Tibial artery (tissue), 4 donors: Measurements from ENCODE around the gene SYN1.

Experiments used
- DNase-seq, 2 donors: peaks; one replicate each; pipeline ENCODE4 v3.0.0-alpha.2; 2019
- H3K27ac ChIP-seq, 2 donors: fragments of 200-600 bp; sonication (generic) in 1 of 2; 1 replicate in 1 of 2; 2 replicates in 1 of 2; pipeline ENCODE4 v1.5.1; 2018 to 2019; ENCODE audit warnings: mild to moderate bottlenecking in 1 of 2
- H3K27me3 ChIP-seq, 2 donors: fragments of 200-600 bp; sonication (generic) in 1 of 2; one replicate each; pipeline versions ENCODE4 v1.5.1 to v1.6.0; 2016 to 2019
- H3K36me3 ChIP-seq, 3 donors: fragments of 200-600 bp; sonication (generic) in 2 of 3; one replicate each; pipeline ENCODE4 v1.5.1; 2016 to 2019; ENCODE audit warnings: mild to moderate bottlenecking in 2 of 3
- H3K4me1 ChIP-seq, 4 donors: fragments of 200-600 bp; sonication (generic) in 2 of 4; 1 replicate in 3 of 4; 2 replicates in 1 of 4; pipeline ENCODE4 v1.5.1; 2016 to 2019
- H3K4me3 ChIP-seq, 2 donors: fragments of 200-600 bp; sonication (generic) in 1 of 2; 1 replicate in 1 of 2; 2 replicates in 1 of 2; pipeline ENCODE4 v1.5.1; 2018 to 2019; ENCODE audit warnings: mild to moderate bottlenecking in 2 of 2
- H3K9me3 ChIP-seq, 3 donors: fragments of 200-600 bp; sonication (generic) in 1 of 3; one replicate each; pipeline ENCODE4 v1.5.1; 2016 to 2019
- CTCF ChIP-seq, 2 experiments: fragments of 200-600 bp in 1 of 2; fragments of 450-650 bp in 1 of 2; IDR thresholded peaks; one replicate each; pipeline ENCODE4 v1.5.1; 2017 to 2019; ENCODE audit warnings: antibody characterized with exemption in 2 of 2, mild to moderate bottlenecking in 1 of 2, moderate library complexity in 1 of 2
- intact Hi-C: fragments of 100-400 bp; cut with DNase I; formaldehyde crosslinking; loops from one replicate; pipeline ENCODE4 v1.15.0; 2023; ENCODE audit warnings: low total_unique reads

SYN1 gene

GRCh38 chrX:47658684-47659420 is 39.2 kb upstream of the SYN1 start, which contains the start of gene UXT:
TSS of gene UXT (minus strand) at chrX:47659180. CDS start at chrX:47658927, 253 bp downstream.
- DNase-seq, result peak; percentile 90 to 96
- H3K27ac ChIP-seq, result peak within 1 kb of the TSS; percentile 93
- H3K9me3 ChIP-seq, result no peaks in the 10 kb centered on the region
- no peak for TF ChIP-seq CTCF (IDR thresholded peaks at IDR 0.05)
- H3K4me3 ChIP-seq, result peak within 1 kb of the TSS; percentile 65 to 67
- intact Hi-C loops, result no loop called here
- peaks cover 10 to 36% (median 12%) of the 10 kb centered on the region in 3 donors for H3K36me3 ChIP-seq
- peaks cover 0 to 10% (median 4%) of the 10 kb centered on the region in 4 donors for H3K4me1 ChIP-seq
- no peaks in the 10 kb centered on the region for H3K27me3 ChIP-seq

GRCh38 chrX:47658301-47658683 is 38.6 kb upstream of the SYN1 start:
- H3K9me3 ChIP-seq, result no peaks in the 10 kb centered on the region
- no peak for TF ChIP-seq CTCF (IDR thresholded peaks at IDR 0.05)
- peaks cover 10 to 42% (median 12%) of the 10 kb centered on the region in 3 donors for H3K36me3 ChIP-seq
- H3K4me1 ChIP-seq, result peaks cover 0 to 10% (median 4%) of the 10 kb centered on the region in 4 donors
- H3K27me3 ChIP-seq, result no peaks in the 10 kb centered on the region
- peak overlapping the region; percentile 65 to 67 for H3K4me3 ChIP-seq
- intact Hi-C loops, result no loop called here
- H3K27ac ChIP-seq, result peak overlapping the region; percentile 93
- no peak for DNase-seq

GRCh38 chrX:47651043-47651905 is 31.6 kb upstream of the SYN1 start:
- Histone ChIP-seq H3K4me1 (peaks cover 0 to 24% (median 11%) of the 10 kb centered on the region in 4 donors), H3K9me3 (no peaks in the 10 kb centered on the region), H3K27ac (peak overlapping the region; percentile 76 to 90), H3K36me3 (peaks cover 4 to 30% (median 5%) of the 10 kb centered on the region in 3 donors), H3K27me3 (no peaks in the 10 kb centered on the region), H3K4me3 (peak overlapping the region; percentile 38 to 81)
- no peak for TF ChIP-seq CTCF (IDR thresholded peaks at IDR 0.05)
- no peak for DNase-seq
- intact Hi-C loops, result no loop called here

GRCh38 chrX:47650164-47651042 is 30.7 kb upstream of the SYN1 start, which contains the start of gene ELK1:
TSS of gene ELK1 (minus strand) at chrX:47650563. CDS start at chrX:47641441, 9,122 bp downstream.
- DNase-seq, result peak; percentile 95 to 98
- Histone ChIP-seq H3K27ac (peak within 1 kb of the TSS; percentile 90 to 91), H3K27me3 (no peaks in the 10 kb centered on the region), H3K9me3 (no peaks in the 10 kb centered on the region), H3K4me1 (peaks cover 0 to 24% (median 11%) of the 10 kb centered on the region in 4 donors), H3K36me3 (peaks cover 0 to 22% (median 0%) of the 10 kb centered on the region in 3 donors), H3K4me3 (peak within 1 kb of the TSS; percentile 72 to 81)
- intact Hi-C loops, result no loop called here
- no peak for TF ChIP-seq CTCF (IDR thresholded peaks at IDR 0.05)

- intact Hi-C loops, result loop anchor here (10.0 kb wide), 1 partner anchor 455 kb away; the partner anchor contains the start of gene UBA1
- Histone ChIP-seq H3K4me3 (peak overlapping the region; percentile 72 to 81), H3K27me3 (no peaks in the 10 kb centered on the region), H3K9me3 (no peaks in the 10 kb centered on the region), H3K36me3 (peaks cover 0 to 15% (median 0%) of the 10 kb centered on the region in 3 donors), H3K27ac (peak overlapping the region; percentile 90 to 91), H3K4me1 (peaks cover 0 to 24% (median 11%) of the 10 kb centered on the region in 4 donors)
- DNase-seq, result no peak
- TF ChIP-seq CTCF (IDR thresholded peaks at IDR 0.05), result no peak
Observed at GRCh38 chrX:47649781-47650163, 30.1 kb upstream of the SYN1 start.
